Tibial nerve (tissue), 4 donors: Measurements from ENCODE around the gene LMO7. TPM values are rescaled to one million over a fixed set of nuclear protein-coding genes. Genes with fewer than 3 reads are reported as not detected.
A peak's percentile ranks its signal among the peaks of the same experiment; 100 is the strongest.

Source experiments
- DNase-seq, 2 donors: peaks; one replicate each; pipeline ENCODE4 v3.0.0-alpha.2; 2019; ENCODE audit warnings: low spot score in 2 of 2
- H3K27ac ChIP-seq, 4 donors: fragments of 200-600 bp; sonication (generic) in 3 of 4; one replicate each; pipeline ENCODE4 v1.5.1; 2017 to 2019; ENCODE audit warnings: mild to moderate bottlenecking in 1 of 4
- H3K27me3 ChIP-seq, 2 donors: fragments of 200-600 bp; sonication (generic) in 1 of 2; one replicate each; pipeline versions ENCODE4 v1.5.1 to v1.6.0; 2017 to 2019
- H3K36me3 ChIP-seq, 3 donors: fragments of 200-600 bp; sonication (generic); one replicate each; pipeline ENCODE4 v1.5.1; 2018 to 2019
- H3K4me1 ChIP-seq, 4 donors: fragments of 200-600 bp; sonication (generic) in 3 of 4; one replicate each; pipeline ENCODE4 v1.5.1; 2017 to 2019
- H3K4me3 ChIP-seq, 4 donors: fragments of 200-600 bp; sonication (generic) in 3 of 4; one replicate each; pipeline ENCODE4 v1.5.1; 2017 to 2019; ENCODE audit warnings: mild to moderate bottlenecking in 1 of 4, moderate library complexity in 1 of 4
- H3K9me3 ChIP-seq, 4 donors: fragments of 200-600 bp; sonication (generic) in 3 of 4; one replicate each; pipeline ENCODE4 v1.5.1; 2017 to 2019
- EP300 ChIP-seq, 2 donors: sonication (generic); formaldehyde crosslinking; IDR thresholded peaks; one replicate each; pipeline ENCODE4 v1.6.1; 2017; ENCODE audit warnings: antibody characterized with exemption in 2 of 2, mild to moderate bottlenecking in 1 of 2
- POLR2A ChIP-seq, 2 donors: fragments of 450-650 bp; IDR thresholded peaks; one replicate each; pipeline ENCODE4 v1.6.1; 2017; ENCODE audit warnings: antibody characterized with exemption in 2 of 2, mild to moderate bottlenecking in 2 of 2, moderate library complexity in 2 of 2
- WGBS, 2 donors: methylation state at CpG; one replicate each; pipeline ENCODE4 v1.1.5; 2018; 5-methylcytosine and 5-hydroxymethylcytosine counted together
- total RNA-seq, 4 donors: library from RNA; depleted of rRNA; stranded (reverse); fragments of >200 nt; gene quantifications; one replicate each; pipeline ENCODE4 v1.1.0, GENCODE V29; 2016
- TF ChIP-seq, protein P1 (sequence below), 5 experiments: fragments of 200-600 bp in 3 of 5; fragments of 450-650 bp in 2 of 5; sonication (generic) in 3 of 5; IDR thresholded peaks; one replicate each; pipeline ENCODE4 v1.5.1; 2016 to 2019; ENCODE audit warnings: antibody characterized with exemption in 5 of 5, mild to moderate bottlenecking in 3 of 5, moderate library complexity in 2 of 5

LMO7 gene
- total RNA-seq, 4 donors from 2014 or later, result 149 to 311 (median 236) TPM

- Histone ChIP-seq H3K4me1 (peaks cover 0 to 15% (median 6%) of the 10 kb centered on the region in 4 donors), H3K4me3 (peak overlapping the region; percentile 29 to 66 (median 44)), H3K27me3 (no peaks in the 10 kb centered on the region), H3K36me3 (no peaks in the 10 kb centered on the region), H3K9me3 (no peaks in the 10 kb centered on the region), H3K27ac (peak overlapping the region; percentile 67 to 94 (median 86))
- DNase-seq, result peak in 1 of 2 donors; percentile 13
- 7 to 9% methylated on average over 14 of the region's 14 CpGs for WGBS, 2 donors
- TF ChIP-seq EP300 (IDR thresholded peaks at IDR 0.05) (peak in 1 of 2 donors; percentile 33), POLR2A (IDR thresholded peaks at IDR 0.05) (no peak)
- TF ChIP-seq, protein P1, sequence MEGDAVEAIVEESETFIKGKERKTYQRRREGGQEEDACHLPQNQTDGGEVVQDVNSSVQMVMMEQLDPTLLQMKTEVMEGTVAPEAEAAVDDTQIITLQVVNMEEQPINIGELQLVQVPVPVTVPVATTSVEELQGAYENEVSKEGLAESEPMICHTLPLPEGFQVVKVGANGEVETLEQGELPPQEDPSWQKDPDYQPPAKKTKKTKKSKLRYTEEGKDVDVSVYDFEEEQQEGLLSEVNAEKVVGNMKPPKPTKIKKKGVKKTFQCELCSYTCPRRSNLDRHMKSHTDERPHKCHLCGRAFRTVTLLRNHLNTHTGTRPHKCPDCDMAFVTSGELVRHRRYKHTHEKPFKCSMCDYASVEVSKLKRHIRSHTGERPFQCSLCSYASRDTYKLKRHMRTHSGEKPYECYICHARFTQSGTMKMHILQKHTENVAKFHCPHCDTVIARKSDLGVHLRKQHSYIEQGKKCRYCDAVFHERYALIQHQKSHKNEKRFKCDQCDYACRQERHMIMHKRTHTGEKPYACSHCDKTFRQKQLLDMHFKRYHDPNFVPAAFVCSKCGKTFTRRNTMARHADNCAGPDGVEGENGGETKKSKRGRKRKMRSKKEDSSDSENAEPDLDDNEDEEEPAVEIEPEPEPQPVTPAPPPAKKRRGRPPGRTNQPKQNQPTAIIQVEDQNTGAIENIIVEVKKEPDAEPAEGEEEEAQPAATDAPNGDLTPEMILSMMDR (IDR thresholded peaks at IDR 0.05), result peak; percentile 71 to 81 (median 77)
Measured at GRCh38 chr13:75870397-75870903, 234.3 kb downstream of the LMO7 start.

DNA sequence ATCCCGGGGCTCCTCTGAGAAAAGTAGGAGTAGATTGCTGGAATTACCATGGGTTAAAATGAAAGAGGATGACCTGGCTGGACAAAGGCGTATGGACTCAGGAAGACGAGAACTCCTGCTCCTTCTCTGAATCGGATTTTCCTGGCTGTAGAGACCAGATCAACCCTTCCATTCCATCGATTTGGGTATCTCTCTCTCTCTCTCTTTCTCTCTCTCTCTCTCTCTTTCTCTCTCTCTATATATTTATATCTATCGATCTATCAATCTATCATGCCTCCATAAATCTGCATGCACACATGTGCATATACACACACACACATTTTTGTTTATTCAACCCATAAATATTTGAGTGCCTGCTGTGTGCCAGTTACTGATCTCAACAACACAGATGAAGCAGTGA is 234.9 kb downstream of the LMO7 start:
- Histone ChIP-seq H3K9me3 (no peaks in the 10 kb centered on the region), H3K27me3 (no peaks in the 10 kb centered on the region), H3K27ac (peak overlapping the region; percentile 67 to 94 (median 86)), H3K36me3 (no peaks in the 10 kb centered on the region), H3K4me3 (peak overlapping the region; percentile 29 to 66 (median 44)), H3K4me1 (peaks cover 0 to 21% (median 6%) of the 10 kb centered on the region in 4 donors)
- DNase-seq, result no peak
- WGBS, 2 donors, result 24 to 25% methylated on average over 6 of the region's 6 CpGs
- TF ChIP-seq EP300 (IDR thresholded peaks at IDR 0.05), result no peak
- no peak for TF ChIP-seq POLR2A (IDR thresholded peaks at IDR 0.05)
- TF ChIP-seq, protein P1 (IDR thresholded peaks at IDR 0.05), result no peak

DNA sequence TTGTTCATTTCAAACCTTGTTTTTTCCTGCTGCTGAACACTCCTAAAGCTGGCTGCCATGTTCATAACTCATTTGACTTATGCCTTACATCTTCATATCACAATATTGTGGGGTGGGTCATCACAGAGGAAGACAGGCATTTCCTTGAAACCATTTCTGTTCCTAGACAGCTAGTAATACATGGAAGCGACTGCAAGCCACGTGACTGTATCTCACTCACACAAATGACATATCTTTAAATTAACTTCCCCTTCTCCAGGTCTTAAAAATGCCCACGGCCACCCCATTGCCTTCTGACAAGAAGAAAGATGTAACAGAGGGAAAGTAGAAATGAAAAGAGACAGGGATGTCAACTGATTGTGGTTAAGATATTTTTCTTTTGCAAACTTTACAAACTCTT is 236.8 kb downstream of the LMO7 start:
- WGBS, 2 donors, result 72 to 73% methylated on average over 3 of the region's 3 CpGs
- H3K9me3 ChIP-seq, result no peaks in the 10 kb centered on the region
- no peak overlapping the region for H3K4me3 ChIP-seq
- H3K4me1 ChIP-seq, result peaks cover 0 to 31% (median 8%) of the 10 kb centered on the region in 4 donors
- no peaks in the 10 kb centered on the region for H3K27me3 ChIP-seq
- peak overlapping the region in 1 of 4 donors; percentile 89 for H3K27ac ChIP-seq
- H3K36me3 ChIP-seq, result no peaks in the 10 kb centered on the region
- TF ChIP-seq EP300 (IDR thresholded peaks at IDR 0.05) (no peak), POLR2A (IDR thresholded peaks at IDR 0.05) (no peak)
- TF ChIP-seq, protein P1 (IDR thresholded peaks at IDR 0.05), result no peak
- DNase-seq, result no peak

GRCh38 chr13:75873494-75873893 is 237.4 kb downstream of the LMO7 start:
- Histone ChIP-seq H3K4me1 (peaks cover 0 to 31% (median 8%) of the 10 kb centered on the region in 4 donors), H3K9me3 (no peaks in the 10 kb centered on the region), H3K36me3 (no peaks in the 10 kb centered on the region), H3K4me3 (no peak overlapping the region), H3K27ac (no peak overlapping the region), H3K27me3 (no peaks in the 10 kb centered on the region)
- no peak for DNase-seq
- no peak for TF ChIP-seq POLR2A (IDR thresholded peaks at IDR 0.05)
- TF ChIP-seq EP300 (IDR thresholded peaks at IDR 0.05), result no peak
- TF ChIP-seq, protein P1 (IDR thresholded peaks at IDR 0.05), result no peak
- 87 to 90% methylated on average over 10 of the region's 10 CpGs for WGBS, 2 donors

- TF ChIP-seq, protein P1 (IDR thresholded peaks at IDR 0.05), result no peak
- TF ChIP-seq POLR2A (IDR thresholded peaks at IDR 0.05) (no peak), EP300 (IDR thresholded peaks at IDR 0.05) (no peak)
- DNase-seq, result no peak
- Histone ChIP-seq H3K9me3 (no peaks in the 10 kb centered on the region), H3K4me1 (peaks cover 0 to 19% (median 6%) of the 10 kb centered on the region in 4 donors), H3K27ac (peak overlapping the region in 2 of 4 donors; percentile 45 to 66), H3K36me3 (no peaks in the 10 kb centered on the region), H3K4me3 (no peak overlapping the region), H3K27me3 (no peaks in the 10 kb centered on the region)
- 75 to 81% methylated on average over 1 of the region's 1 CpG for WGBS, 2 donors
Measured at GRCh38 chr13:75875450-75875849, 239.3 kb downstream of the LMO7 start.
